Posterior vena cava (tissue), 2 donors: ENCODE data around the gene PLEKHH1. TPM values are rescaled to one million over a fixed set of nuclear protein-coding genes. Genes with fewer than 3 reads are reported as not detected.

Experiments used
- DNase-seq: peaks from one replicate; pipeline ENCODE4 v3.0.0-alpha.2; 2020; ENCODE audit warnings: low spot score
- intact Hi-C, 2 donors: fragments of 100-400 bp; cut with DNase I; formaldehyde crosslinking; loops; one replicate each; pipeline versions ENCODE4 v1.14.1 to v1.14.2; 2022 to 2023
- total RNA-seq, 2 donors: library from RNA; stranded (reverse); fragmentation: NEBNext Ultra II Directional; extraction: Animal tissue kit (Norgen Biotek cat#: 25700); gene quantifications; one replicate each; pipeline ENCODE4 v1.2.1, GENCODE V29; 2021
- donor health status: DM: yes; HTN: yes; CAD: no.
- donor health status: DM: yes; HTN: yes; CAD: no.

The PLEKHH1 gene
- total RNA-seq, 2 donors from 2014 or later = 1.4 to 1.8 TPM

DNA sequence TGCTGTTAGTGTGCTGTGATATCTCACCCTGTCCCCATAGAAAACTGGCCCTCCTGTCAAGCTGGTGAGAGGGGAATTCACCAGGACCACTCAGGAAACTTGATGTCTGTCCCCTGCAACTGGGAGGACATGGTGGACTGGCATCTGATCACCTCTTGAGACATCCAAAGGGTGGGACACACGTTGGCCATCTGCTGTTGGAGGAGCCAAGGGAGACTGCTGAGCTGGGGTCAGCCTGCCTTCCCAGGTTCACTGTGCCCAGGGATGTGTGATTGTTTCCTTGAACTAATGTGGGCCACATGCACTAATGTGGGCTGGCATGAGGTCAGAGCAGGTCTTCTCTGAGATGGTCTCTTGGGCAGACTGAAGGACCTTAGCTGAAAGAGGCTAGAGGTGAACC, 27.8 kb upstream of the PLEKHH1 start:
- intact Hi-C loops = no loop called here
- peak; percentile 52 for DNase-seq

DNA sequence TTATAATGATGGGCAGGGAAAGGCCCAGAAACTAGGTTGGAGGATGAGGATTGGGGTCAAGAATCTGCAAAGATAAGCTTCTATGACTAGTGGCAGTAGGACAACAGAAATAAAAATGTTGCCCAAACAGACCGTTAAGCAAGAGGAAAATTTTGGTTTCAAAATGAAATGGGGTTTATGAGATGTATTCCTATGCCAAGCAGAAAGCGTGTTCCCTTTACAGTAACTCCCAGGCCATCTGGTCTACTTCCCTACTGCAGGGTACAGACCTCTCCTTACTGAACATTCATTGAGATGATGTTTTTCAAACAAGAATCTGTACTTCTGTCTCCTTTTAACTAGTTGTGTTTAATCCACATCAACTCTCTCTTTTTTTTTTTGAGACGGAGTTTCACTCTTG, 24.1 kb upstream of the PLEKHH1 start:
- intact Hi-C loops = no loop called here

GRCh38 chr14:67510121-67510520, 23.0 kb upstream of the PLEKHH1 start:
- DNase-seq = peak; percentile 1
- intact Hi-C loops = no loop called here

More for the DNA sequence above, 24.1 kb upstream of the PLEKHH1 start:
- DNase-seq = peak; percentile 11

DNA sequence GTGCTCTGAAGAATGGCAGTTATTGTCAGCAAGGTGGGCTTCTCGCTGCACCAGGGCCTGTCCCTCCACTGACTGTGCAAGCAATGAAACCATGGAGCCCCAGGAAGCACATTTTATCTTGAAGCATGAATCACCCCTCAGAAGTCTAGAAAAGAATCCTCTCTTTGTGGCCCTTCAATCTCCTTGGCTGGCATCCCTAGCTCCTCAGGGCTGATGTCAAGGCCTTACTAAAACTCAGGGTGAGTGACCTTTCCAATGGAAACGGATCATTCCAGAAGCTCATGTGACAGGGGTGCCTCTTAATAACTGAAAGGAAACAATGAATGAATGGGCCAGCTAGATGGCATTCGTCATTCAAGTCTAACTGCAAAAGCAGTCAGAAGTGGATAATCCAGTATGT, 22.3 kb upstream of the PLEKHH1 start:
- intact Hi-C loops = no loop called here
- DNase-seq = peak; percentile 26

DNA sequence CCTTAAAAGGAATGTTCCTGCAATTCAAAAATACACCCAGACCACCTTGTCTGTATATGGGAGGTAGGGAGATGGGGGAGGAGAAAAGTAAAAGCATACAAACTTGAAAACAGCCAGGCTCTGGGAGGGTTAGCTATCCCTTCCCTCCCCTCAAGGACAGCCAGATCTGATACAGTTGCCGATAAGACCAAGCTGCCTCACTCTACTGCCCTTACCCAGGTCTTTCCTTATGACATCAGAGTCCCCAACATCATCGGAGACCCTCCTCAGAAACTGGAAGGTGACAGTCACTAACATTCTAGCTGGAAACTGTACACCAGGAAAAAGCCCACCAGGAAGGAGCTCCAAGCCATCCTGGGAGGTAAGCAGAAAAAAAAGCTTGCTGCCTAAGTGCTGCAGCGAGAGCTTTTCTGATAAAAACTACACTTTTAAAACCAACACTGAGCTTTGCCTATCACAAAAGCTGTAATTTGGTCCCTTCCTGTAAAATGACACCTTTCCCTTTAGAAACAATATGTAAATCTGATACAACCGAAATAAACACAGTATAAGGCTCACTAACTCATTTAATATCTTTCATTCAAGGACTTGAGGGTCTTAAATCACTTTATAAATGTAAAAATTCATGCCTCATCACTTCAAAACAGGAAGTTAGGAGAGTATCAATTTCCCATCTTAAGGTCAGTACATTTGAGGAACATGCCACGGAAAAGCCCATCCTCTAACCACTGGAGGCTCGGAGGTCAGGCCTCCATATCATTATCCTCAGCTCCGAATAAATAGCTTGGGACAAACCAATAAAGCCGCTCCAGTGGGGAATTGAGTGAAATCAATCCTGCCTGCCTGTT, 20.4 kb upstream of the PLEKHH1 start:
- intact Hi-C loops = no loop called here
- no peak for DNase-seq

DNA sequence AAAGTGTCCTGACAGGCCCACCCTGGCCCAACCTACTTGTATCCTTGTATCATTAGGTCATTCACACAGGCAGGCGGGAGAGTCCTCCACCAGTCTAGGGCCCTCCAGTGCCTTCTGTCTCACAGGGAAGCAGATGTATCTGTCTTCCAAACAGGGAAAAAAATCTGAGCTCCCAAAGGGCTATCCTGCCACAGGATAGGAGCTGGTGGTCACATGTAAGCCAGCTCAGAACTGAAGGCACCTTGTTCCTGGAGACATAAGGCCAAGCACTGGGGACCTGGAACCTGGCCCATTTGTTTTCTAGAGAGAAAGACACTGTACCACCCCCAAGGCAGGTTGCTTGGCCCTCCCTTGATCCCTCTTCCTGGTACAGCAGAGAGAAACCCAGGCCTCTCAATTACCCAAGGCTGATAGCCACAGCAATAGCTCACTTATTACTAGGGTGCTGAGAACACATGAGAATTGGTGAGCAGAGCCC, 19.4 kb upstream of the PLEKHH1 start:
- no peak for DNase-seq
- intact Hi-C loops = no loop called here

- no peak for DNase-seq
- intact Hi-C loops = no loop called here
Observed at GRCh38 chr14:67514203-67514607, 18.9 kb upstream of the PLEKHH1 start.

GRCh38 chr14:67514650-67515385, 18.3 kb upstream of the PLEKHH1 start:
- intact Hi-C loops = no loop called here
- DNase-seq = no peak

DNA sequence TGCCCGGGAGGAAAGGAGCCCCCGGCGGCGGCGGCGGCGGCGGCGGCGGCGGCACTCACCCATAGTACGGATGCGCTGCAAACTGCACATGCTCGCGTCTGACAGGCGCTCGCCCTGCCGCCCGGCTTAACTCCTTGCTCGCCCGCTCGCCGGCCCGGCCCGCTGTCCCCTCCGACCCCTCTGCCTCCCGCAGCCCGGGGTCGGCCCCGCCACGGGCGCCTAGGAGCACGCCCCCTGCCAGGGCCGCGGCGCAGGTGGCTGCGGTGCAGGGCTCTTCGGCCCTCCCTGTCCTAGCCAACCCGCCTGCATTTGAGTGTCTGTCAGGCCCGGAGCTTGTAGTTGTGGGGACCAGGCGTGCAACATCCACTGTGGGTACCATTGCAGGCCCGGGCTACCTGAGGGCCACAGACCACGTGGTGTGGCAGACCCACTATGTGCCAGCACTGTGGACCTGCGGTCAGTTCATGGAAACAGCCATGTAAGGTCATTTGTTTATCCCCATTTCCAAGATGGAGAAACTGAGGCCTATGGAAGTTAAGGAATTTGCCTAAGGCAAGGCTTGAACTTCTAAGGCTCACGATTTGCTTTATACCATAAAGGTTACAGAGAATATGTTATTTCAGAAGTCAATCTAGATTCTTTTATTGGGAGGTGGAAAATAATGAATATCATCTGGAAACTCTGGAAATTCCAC, 17.6 kb upstream of the PLEKHH1 start:
- intact Hi-C loops = no loop called here
- DNase-seq = no peak

GRCh38 chr14:67516676-67517075, 16.4 kb upstream of the PLEKHH1 start:
- intact Hi-C loops = no loop called here
- no peak for DNase-seq

DNA sequence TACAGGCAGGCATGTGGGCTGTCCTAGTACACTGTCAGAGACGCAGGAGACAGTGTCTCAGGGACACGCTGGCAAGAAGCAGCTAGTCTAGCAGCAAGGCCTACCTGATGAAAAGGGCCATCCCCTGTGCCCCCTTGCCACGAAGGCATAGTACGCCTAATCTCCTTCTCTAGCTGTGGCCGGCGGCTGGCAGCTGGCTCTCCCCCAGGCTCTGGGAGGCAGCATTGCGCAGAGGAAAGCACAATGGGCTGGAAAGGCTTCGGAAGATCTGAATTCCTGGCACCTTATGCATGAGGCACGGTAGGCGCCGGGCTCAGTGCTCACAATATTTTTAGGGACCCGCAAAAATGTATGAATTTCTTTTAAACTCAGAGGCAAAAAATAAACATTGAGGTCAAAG, 16.0 kb upstream of the PLEKHH1 start:
- DNase-seq = no peak
- intact Hi-C loops = no loop called here

- intact Hi-C loops = no loop called here
- DNase-seq = no peak
Observed at GRCh38 chr14:67519406-67519805, 13.7 kb upstream of the PLEKHH1 start.

DNA sequence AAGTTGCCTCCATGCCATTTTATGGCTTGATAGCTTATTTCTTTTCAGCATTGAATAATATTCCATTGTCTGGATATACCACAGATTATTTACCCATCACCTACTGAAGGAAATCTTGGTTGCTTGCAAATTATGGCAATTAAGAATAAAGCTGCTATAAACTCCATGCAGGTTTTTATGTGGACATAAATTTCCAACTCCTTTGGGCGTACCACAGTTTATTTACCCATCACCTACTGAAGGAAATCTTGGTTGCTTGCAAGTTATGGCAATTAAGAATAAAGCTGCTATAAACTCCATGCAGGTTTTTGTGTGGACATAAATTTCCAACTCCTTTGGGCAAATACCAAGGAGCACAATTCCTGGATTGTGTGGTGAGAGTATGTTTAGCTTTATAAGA, 12.6 kb upstream of the PLEKHH1 start:
- no peak for DNase-seq
- intact Hi-C loops = no loop called here

DNA sequence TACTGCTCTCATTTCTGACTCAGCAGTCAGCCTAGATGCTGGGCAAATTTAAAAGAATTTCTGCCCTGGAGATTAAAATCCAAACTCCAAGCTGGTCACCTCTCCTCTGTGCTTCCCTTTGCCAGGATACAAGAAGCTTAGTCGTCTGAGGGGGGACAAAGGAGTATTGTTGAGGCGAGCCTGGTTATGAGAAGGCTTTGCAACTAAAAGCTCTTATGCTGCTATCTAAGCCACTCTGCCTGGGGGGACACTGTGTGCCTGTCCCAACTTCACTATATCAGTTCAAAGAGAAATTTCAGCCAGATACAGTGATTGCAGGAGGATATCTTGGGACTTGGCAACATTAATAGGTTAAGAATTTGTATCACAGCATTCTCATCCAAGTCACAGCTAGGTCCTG, 10.8 kb upstream of the PLEKHH1 start:
- intact Hi-C loops = no loop called here
- DNase-seq = no peak

DNA sequence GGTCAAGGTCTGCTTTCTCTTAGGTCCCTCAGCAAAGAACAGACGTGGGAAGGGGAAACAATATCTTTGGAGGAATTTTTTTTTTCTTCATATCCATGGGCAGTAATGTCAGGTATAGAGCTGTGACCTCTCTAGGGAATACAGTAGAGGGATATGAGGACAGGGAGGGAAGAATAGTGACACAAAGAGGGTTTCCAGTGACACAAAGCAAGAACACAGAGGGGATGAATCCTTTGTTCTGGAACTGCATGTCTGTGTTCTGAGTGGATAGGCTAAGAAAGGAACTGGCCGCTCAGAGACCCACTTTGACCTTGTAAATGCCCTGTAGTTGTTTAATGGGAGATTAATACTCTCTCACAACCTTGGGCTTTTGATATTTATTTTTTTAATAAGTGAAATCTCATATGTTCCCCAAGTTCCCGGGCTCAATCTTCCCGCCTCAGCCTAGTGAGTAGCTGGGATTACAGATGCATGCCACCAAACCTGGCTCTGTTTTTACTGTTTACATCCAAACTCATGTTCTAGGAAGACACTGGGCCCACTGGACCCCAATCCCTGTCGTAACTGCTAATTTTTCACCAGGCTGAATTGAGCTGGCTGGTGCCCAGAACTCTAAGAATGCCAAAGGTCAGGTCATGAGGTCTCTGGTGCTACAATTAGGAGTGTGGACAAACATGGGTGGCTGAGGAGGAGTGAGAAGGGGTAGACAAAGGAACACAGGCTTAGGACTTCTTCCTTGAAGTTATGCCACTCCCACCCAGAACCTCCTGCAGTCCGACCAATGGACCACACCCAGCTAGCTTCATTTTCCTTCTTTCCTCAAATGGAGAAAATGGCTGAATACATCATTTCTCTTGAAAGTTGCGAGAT, 9.1 kb upstream of the PLEKHH1 start:
- intact Hi-C loops = no loop called here
- DNase-seq = no peak

GRCh38 chr14:67524634-67524963, 8.5 kb upstream of the PLEKHH1 start:
- intact Hi-C loops = no loop called here
- no peak for DNase-seq

DNA sequence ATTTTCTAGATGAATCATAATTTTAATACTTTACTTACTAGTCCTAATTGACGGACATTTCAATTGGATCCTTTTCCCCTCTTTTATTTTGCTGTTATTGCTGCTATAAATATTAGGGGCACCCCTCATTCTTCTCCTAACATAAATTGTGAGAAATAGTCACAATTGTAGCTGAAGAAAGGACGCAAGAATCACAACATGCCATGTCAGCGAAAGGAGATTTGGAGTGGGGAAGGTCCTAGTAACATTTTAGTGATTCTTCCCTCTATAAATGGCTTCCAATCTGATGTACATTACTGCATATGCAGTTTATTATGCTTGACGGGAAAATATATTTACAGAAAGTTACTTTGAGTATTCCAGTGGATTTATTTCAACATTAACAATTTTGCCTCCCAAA, 7.7 kb upstream of the PLEKHH1 start:
- no peak for DNase-seq
- intact Hi-C loops = loop anchor here in 1 of 2 donors (5.0 kb wide), 1 partner anchor 47 kb away; no protein-coding TSS in a partner anchor

DNA sequence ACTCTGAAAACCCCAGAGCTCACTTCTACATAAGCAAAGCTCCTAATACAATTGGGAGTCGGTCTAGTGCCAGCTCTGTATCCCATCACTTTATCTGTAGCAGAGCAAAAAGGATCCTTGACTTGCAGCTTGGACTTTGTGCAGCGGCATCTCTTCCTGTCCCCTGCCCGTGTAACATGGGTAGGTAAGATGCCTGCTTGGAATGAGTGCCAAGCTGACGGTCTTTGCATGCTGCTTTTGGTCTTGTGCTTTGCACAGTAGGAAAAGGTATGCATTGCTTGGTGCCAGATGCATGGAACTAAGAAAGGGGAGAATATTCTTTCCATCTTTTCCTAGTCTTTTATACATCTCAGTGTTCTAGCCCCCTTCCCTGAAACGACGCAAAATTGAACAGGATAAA, 6.9 kb upstream of the PLEKHH1 start:
- intact Hi-C loops = loop anchor here in 1 of 2 donors (5.0 kb wide), 1 partner anchor 46 kb away; no protein-coding TSS in a partner anchor
- DNase-seq = no peak
